NK-92 treated with Interleukin-12 subunit alpha and Interleukin-12 subunit beta, amount 100 ng/mL, for 24 hours (cell line): ENCODE results near the gene SLC11A1.

Experiments used
- DNase-seq: peaks from one replicate; lab custom pipeline; 2025; lab: John Stamatoyannopoulos, UW

The SLC11A1 gene

DNA sequence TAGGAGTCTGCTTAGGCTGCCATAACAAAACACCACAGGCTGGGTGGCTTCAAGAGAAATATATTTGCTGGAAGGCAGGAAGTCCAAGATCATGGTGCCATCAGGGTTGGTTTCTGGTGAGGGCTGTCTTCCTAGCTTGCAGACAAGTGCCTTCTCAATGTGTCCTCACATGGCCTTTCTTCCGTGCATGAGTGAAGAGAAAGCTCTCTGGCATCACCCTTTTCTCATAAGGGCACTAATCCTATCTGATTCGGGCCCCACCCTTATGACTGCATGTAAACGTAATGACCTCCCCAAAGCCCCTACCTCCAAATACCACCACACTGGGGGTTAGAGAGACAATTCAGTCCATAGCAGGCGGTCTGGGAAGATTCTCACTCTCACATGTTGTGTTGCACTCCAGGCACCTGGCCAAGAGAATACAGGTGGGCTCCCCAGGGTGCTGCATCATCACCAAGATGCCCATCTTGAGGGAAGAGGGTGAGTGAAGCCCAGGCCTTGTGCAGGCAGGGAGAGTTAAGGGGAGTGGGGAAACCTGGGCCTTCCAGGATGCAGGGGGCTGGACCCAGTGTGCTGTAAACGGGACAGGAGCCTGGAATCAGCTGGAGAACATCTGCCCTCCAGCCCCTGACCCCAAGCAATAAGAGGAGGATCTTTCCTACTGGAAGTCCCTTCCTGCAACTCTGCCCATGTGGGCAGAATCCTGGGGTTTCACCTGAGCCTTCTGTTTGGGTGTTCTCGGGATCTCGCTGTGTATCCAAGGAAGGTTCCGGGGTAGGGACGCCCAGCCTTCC, 15.3 kb upstream of the SLC11A1 start:
- no peak for DNase-seq

DNA sequence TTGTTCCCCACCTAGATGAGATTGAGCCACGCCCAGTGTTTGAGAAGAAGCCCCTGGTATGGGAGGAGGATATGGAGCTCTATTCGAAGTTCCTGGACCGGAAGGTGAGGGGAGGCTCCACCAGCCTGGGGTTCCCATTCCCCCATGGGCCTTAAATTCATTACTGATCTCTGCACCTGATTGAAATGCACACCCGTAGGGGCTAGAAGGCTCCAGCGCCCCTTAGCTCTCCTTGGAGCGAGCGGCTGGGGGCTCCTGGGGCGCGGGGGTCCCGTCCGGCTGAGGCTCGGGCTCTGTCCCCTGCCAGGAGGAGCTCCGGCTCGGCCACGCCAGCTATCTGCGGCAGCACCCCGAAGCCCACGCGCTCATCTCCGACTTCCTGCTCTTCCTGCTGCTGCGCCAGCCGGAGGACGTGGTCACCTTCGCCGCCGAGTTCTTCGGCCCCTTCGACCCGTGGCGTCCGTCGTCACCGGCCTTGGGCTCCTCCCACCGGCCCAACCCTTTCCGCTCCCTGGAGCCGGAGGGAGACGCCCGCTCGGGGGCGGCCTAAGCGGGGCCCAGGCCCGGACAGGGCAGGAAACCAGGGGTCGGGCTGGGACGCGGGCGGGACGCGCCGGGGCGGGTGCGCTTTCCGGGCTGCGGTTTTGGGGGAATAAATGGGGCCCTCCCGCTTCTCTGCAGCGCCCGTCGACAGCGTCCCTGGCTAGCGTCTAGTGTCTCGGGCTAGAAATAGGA, 14.5 kb upstream of the SLC11A1 start:
- DNase-seq = peak; percentile 59

DNA sequence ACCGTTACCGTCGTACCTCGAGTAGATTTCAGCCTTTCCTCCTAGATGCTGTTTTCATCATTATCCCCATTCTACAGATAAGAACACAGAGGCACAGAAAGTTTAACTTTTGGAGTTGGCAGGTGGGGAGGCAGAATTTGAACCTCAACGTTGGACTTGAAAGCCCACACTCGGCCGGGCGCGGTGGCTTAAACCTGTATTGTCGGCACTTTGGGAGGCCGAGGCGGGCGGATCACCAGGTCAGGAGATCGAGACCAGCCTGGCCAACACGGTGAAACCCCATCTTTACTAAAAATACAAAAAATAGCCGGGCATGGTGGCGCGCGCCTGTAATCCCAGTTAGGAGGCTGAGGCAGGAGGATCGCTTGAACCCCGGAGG, 13.9 kb upstream of the SLC11A1 start:
- DNase-seq = no peak

DNA sequence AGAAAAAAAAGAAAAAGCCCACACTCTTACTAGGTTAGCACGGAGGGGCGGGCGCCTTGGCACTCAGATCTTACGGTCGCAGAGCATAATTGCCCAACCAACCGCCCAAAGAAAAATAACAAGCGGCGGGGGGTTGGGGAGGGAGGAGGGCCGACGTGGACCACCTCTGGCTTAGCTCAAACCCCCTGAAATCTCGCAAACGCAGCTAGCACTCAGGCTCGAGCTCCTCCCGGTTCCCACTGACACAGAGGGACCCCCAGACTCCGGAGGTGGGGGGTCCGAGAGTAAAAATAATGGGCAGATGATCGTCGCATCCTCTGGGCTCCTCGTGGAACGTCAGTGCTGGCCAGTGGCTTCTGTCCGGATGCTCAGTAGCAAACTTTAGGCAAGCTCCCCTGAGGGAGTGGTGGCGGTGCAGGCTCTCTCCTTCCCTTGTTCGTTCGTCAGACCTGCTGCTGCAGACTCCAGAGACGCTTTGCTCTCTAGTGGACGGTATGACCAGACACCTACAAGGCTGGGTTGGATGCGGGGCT, 13.4 kb upstream of the SLC11A1 start:
- DNase-seq = no peak

DNA sequence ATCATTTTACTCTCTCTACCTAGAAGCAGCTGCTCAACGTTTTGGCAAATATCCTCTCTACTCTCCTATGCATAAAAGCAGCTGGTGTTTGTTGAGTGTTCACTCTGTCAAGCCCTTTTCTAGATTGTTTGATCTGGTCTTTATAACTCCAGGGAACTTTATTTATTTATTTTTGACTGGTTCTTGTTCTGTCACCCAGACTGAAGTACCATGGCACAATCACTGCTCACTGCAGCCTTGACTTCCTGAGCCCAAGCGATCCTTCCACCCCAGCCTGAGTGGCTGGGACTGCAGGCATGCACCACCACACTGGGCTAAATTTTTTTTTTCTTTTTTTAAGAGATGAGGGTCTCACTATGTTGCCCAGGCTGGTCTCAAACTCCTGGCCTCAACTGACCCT, 12.7 kb upstream of the SLC11A1 start:
- no peak for DNase-seq

DNA sequence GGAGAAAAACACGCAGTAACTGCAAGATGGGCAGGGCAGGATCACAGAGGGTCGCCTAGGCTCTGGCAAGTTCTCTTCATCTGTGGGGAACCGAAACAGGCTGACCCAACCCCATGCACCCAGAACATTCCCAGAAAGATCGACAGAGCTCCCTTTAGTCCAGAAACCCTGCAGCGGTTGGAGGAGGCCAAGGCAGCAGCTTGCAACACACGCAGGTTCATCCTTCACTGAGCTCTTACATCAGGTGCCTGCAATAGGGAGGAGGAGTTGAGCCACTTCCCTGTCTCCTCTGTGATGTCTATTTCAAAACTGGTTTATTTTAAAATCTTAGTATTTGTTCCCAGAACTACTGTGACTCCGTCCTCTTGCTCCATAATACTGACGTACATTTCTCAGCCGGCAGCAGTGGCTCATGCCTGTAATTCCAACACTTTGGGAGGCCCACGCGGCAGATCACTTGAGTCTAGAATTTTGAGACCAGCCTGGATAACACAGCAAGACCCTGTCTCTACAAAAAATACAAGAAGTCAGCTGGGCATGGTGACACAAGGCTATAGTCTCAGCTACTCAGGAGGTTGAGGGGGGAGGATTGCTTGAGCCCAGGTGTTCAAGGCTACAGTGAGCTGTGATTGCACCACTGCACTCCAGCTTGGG, 11.5 kb upstream of the SLC11A1 start:
- no peak for DNase-seq

DNA sequence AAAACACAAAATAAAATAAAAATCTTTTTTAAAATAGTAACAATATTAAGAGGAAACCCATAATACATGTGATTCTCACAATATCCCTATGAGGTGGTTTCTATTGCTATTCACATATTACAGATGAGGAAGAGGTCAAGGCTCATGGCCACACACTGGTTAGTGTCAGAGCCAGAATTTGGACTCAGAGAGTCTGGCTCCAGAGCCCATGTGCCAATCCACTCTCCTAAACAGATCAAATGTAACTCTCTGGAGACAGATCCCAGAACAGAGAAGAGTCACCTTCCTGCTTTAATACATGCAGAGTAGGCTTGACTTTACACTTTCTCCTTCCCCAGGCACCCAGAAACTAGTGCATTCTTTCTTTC, 10.1 kb upstream of the SLC11A1 start:
- DNase-seq = no peak

DNA sequence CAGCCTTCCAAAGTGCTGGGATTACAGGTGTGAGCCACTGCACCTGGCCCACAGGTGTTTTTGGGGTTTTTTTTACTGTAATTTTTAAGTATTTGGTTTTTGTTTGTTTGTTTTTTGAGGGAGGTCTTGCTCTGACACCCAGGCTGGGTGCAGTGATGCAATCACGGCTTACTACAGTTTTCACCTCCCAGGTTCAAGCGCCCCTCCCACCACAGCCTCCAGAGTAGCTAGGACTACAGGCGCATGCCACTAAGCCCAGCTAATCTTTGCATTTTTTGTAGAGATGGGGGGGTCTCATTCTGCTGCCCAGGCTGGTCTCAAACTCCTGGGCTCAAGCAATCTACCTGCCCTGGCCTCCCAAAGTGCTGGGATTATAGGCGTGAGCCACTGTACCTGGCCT, 7.3 kb upstream of the SLC11A1 start:
- no peak for DNase-seq

DNA sequence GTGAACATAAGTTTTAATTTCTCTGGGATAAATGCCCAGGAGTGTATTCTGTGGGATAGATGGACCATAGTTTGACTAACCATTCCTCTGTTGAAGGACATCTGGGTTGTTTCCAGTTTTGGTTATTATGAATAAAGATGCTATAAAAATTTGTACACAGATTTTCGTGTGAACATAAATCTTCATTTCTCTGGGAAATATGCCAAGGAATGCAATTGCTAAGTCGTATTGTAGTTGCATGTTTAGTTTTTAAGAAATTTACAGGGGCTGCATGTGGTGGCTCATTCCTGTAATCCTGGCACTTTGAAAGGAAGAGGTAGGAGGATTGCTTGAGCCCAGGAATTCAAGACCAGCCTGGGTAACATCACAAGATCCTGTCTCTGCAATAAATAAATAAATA, 6.9 kb upstream of the SLC11A1 start:
- DNase-seq = no peak

DNA sequence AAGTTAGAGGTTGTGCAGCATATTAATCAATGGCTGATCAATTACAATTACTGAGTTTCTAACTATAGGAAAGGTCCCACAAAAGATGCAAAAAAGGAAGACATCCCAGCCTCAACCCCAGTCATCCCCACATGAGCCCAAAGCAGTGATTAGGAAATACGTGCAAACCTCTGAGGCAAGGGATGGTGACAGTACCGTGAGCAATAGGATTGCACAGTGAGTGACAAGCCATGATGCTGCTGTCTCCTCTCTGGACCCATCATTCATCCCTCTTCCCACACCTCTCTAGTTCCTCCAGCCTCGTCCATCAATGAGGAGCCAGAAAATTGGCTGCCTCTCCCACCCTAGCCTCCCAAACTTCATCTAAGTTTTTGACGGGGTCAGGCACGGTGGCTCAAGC, 4.0 kb upstream of the SLC11A1 start:
- DNase-seq = no peak

DNA sequence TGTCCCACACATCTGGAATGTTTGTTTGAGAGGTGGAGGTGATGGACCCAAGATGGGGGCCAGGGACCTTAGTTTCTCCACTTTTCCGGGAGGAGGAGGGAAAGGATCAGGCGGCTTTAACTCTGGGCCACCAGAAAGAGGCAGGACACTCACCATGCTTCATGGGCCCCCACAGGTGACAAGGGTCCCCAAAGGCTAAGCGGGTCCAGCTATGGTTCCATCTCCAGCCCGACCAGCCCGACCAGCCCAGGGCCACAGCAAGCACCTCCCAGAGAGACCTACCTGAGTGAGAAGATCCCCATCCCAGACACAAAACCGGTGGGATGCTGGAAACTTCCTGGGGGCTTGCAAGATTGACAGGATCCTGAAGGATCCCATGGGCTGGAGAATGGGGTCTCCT, 712 bp downstream of the SLC11A1 start:
- no peak for DNase-seq

DNA sequence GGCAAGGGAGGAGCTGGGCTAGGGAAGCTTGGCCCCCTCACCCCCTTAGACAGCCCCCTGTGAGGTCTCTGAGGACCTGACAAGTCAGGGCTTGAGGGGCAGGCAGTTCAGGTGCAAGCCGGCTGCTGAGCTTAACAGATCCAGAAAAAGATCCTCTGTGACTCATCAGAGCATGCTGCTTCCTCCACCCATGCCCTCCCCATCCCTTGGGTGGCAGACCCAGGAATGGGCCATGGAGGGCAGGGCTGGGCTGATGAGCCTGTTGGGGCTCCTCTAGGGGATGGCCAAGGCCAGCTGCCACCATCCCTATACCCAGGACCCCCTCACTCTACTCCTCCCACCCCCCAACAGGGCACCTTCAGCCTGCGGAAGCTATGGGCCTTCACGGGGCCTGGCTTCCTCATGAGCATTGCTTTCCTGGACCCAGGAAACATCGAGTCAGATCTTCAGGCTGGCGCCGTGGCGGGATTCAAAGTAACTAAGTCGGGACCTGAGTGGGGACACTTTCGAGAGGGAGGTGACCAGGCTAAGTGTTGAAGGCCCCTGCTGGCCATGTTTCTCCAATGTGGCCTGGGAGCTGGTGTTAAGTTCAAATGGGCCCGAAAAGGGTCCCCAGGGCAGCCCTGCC, 1.9 kb downstream of the SLC11A1 start:
- DNase-seq = no peak

DNA sequence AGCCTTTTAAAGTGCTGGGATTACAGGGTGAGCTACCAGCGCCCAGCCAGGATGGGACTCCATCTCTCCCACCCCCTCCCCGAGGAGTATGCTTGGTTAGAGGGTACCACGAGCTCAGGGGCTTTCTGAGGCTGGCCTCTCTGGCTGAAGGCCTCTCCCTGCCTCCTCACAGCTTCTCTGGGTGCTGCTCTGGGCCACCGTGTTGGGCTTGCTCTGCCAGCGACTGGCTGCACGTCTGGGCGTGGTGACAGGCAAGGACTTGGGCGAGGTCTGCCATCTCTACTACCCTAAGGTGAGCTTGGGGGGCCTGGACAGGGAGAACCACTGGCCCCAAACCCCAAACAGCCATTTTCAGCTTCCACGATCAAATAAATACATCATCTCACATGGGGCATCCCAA, 2.9 kb downstream of the SLC11A1 start:
- DNase-seq = no peak

DNA sequence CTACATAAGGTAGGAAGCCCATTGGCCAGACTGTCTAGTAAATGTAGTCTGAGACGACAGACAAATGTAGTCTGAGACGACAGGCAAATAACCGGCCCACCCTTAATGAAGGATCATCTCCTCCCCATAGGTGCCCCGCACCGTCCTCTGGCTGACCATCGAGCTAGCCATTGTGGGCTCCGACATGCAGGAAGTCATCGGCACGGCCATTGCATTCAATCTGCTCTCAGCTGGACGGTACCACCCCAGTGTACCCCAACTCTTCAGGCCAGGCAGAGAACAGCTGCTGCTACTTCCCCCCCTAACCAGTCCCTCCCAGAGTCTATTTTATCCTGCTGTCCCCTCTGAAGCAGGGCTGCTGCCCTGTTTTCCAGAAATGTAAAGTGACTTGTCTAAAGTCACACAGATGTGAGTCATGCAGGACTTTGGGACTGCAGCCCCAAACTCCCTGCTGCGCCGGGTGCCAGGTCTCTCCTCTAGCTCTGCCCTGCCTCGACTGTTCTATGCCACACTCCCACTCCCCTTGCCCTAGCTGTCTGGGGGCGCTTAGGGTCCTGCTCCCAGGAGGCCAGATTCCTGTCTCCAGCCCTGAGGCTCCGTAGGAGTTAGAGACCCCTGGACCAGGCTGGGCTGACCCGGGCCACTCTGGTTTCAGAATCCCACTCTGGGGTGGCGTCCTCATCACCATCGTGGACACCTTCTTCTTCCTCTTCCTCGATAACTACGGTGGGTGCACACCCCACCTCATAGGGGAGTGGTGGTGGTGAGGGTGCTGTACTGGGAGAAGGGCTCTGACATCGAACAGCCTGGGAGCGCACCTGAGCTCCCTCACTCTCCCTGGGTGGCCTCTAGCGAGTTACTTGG, 4.7 kb downstream of the SLC11A1 start:
- DNase-seq = no peak

DNA sequence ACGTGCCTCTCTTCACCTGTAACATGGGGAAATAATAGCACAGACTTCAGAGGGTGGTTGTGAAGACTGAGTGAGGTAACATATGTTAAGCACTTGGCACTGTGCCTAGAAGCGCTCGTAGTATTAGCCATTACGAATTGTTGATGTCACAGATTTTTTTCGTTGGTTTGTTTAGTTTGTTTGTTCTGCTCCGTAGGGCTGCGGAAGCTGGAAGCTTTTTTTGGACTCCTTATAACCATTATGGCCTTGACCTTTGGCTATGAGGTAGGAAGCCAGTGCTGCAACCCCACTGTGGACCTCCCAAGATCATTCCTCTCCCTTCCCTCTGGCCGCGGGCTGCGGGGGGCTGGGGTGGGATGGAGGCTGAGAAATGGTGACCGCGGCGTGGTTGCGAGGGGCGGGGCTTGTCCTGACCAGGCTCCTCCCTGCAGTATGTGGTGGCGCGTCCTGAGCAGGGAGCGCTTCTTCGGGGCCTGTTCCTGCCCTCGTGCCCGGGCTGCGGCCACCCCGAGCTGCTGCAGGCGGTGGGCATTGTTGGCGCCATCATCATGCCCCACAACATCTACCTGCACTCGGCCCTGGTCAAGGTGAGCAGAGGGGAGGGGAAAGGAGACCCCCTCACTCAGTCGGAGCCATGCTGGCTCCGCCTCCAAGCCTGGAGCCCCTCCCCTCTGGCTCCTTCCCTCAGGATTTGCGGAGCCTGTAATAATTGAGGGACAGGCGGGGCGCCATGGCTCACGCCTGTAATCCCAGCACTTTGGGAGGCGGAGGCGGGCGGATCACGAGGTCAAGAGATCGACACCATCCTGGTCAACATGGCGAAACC, 5.5 kb downstream of the SLC11A1 start:
- DNase-seq = no peak

DNA sequence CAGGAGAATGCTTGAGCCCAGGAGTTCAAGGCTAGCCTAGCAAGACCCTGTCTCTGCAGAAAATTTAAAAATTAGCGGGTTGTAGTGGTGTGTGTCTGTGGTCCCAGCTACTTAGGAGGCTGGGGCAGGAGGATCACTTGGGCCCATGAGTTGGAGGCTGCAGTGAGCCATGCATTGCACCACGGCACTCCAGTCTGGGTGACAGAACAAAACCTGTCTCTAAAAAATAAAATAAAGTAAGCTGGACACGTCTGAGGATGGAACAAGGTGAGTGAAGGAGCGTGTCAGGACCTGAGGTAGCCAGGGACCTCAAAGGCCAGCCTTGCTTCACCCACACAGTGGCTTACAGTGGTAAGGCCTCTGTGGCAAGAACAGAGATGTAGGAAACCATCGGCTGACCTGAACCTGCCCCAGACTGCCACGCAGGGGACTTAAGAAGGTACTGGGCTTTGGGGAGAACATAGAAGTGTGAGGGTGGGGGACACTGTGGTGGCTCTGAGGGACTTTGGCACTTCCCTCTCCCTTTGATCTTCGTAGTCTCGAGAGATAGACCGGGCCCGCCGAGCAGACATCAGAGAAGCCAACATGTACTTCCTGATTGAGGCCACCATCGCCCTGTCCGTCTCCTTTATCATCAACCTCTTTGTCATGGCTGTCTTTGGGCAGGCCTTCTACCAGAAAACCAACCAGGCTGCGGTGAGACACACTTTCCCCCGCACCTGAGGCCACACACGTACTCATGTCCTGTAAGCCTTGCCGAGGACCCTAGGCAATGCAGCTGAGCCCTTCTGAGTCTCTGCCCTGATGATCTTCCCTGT, 7.5 kb downstream of the SLC11A1 start:
- DNase-seq = no peak

DNA sequence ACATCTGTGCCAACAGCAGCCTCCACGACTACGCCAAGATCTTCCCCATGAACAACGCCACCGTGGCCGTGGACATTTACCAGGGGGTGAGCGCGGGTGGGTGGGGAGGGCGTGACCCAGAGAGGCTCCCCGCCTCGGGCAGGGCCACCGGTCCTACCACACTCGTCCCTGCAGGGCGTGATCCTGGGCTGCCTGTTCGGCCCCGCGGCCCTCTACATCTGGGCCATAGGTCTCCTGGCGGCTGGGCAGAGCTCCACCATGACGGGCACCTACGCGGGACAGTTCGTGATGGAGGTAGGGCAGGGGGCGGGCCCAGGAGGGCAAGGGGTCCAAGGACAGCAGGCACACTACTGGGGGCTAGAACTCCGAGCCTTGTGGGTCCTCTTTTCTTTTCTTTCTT, 9.1 kb downstream of the SLC11A1 start:
- DNase-seq = no peak

DNA sequence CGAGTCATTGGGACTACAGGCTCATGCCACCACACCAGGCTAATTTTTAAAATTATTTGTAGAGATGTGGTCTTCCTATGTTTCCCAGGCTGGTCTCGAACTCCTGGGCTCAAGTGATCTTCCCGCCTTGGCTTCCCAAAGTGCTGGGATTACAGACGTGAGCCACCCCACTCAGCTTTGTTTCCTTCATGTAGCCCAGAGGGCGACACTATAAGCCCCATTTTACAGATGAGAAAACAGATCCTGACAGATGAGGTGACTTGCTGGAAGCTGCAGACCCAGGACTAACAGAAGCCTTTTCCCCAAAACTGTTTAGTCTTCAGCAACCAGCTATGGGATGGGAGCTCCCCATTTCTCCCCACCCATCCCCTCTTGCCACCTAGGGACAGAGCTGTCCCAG, 10.4 kb downstream of the SLC11A1 start:
- no peak for DNase-seq

DNA sequence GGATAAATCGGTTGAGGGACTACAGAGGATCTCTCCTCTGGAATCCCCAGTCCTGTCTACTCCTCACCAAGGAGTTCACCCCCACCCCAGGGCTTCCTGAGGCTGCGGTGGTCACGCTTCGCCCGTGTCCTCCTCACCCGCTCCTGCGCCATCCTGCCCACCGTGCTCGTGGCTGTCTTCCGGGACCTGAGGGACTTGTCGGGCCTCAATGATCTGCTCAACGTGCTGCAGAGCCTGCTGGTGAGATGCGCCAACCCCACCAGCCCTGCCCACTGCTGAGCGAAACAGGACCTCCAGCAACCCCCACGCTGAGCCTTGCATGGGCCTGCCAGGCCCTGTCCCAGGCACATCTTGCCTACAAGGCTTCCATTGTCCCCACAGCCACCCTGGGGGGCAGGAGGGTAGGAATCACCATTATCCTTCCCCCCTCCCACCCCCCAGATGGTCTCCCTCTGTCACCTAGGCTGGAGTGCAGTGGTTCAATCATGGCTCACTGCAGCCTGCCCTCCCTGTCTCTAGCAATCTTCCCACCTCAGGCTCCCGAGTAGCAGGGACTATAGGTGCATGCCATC, 10.9 kb downstream of the SLC11A1 start:
- no peak for DNase-seq
